Activated CD4-positive, CD25-positive, alpha-beta regulatory T cell treated with anti-CD3 and anti-CD28 coated beads, Interleukin-2, amount 50 U/mL, for 16 hours (primary cell): Measurements from ENCODE around the gene EPHB6.

ENCODE experiments used
- DNase-seq: peaks from one replicate; pipeline ENCODE4 v3.0.0-alpha.2; 2020; ENCODE audit warnings: low read depth, low spot score

Gene EPHB6

DNA sequence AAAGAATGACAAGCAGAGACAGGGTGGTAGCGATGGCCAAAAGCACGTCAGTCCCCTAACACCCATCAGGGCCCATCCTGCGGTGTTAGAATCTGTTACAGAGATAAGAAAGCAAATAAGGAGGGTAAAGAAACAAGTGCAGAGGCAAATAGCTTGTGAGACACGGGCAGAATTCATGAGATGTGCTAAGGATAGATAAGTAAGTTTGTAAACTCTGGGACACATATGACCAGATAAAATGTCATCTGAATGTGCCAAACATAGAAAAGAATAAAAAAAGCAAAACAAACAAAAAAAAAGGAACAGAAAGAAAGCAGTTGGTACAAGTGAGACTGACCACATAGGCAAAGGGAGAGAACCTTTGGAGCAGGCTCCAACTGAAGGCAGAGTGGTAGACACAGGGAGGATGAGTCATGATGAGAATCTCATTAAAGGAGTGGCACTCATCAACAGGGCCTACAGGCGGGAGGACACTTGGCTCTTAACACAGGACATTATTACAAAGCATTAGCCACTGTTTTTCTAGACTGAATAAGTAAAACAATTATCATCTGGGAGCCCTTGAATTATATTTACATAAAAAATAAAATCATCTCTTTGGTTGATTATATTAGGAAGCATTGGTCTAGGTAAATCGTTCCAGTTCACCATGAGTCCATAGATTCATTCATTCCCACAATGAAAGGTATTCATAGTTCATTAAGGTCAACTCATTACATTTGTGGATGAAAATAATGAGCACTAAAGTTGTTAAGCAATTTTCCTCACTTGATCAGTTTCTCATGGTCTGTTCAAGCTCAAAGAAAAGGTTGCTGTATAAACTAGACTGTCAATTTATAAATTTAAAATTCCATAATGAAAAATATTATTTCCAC, 21.5 kb upstream of the EPHB6 start:
- DNase-seq = no peak

DNA sequence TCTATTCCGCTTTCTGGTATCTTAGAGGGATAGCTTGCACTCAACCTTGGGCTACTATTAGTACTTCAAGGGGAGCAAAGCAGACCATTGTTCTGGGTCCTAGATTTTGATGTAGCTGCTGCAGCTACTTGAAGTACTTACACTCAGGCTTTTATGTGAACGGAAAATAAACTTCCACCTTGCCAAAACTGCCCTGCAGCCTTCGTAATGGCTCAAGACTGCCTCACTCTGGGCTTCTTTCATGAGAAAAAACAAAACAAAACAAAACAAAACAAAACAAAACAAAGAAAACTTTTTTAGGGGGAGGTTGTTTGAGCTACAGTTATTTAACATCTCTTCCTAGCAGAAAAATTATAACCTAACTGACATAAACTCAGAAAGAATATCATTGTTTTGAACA, 19.4 kb upstream of the EPHB6 start:
- no peak for DNase-seq

DNA sequence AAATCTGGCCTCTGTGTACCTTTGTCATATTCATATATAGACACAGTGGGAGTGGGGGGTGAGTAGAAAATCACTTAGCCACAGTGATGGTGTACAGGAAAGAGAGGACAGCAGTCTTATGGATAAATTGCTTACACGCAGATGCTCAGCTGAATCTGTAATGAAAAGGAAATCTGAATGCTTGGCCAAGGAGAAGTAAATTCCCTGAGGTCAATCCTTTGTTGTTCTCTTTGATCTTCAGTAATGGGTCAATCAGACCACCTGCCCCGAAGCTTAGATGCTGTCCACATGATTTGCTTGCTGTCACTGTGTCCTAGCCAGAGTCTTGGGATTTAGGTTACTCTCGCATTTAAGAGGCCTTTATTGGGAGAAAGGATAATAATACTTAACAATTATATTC, 18.4 kb upstream of the EPHB6 start:
- DNase-seq = no peak

DNA sequence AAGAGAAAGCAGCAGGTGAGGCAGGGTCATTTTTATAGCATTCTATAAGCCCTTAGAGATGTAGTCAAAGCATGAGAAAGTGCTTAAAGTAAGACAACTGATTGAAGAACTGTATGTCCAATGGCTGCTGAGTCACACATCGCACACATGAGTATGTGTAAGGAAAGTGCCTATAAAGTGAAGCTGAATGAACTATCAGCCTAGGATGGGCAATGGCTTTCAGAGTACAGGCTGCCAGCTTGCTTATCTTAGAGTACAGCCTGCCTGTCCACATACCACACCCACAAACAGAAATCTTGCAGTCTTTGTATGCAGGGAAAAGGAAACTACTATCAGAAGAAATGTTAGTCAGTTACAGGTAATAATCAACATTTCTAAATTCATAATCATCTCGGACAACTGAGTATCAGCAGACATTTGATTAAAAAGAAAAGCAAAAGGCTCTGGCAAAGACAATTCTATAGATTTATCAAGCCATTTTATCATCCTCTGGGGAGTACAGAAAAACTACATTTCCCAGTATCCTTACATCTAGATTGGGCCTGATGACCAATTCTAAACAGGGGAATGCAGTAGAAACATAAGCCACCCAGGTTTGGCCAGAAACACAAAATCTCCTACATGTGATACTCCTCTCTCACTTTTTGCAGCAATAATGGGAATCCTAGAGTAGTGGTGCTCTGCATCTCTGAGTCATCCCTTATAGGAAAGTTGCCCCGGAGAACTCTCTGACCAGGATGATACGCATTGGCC, 16.2 kb upstream of the EPHB6 start:
- no peak for DNase-seq

DNA sequence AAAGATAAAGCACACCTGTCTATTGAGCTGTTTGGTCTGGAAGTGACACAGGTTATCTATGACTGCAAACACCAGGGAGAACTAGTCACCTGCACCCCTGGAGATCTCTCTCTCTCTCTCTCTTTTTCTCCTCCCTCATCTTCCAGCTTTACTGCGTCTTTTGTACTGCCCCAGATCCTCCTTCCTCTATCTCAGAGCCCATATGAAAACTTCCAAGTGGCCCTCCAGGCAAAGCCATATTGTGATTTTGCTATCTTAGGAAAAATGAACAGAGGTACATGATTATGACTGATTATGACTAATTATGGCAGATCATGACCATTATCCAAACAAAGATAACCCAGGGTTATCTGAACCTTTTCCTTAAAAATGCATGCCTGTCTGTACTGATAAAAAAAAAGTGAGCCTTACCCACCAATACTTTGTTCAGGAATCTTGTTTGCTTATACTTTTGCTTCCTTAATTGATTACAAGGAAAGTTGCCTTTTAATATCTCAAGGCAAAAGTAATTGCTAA, 12.6 kb upstream of the EPHB6 start:
- DNase-seq = no peak

DNA sequence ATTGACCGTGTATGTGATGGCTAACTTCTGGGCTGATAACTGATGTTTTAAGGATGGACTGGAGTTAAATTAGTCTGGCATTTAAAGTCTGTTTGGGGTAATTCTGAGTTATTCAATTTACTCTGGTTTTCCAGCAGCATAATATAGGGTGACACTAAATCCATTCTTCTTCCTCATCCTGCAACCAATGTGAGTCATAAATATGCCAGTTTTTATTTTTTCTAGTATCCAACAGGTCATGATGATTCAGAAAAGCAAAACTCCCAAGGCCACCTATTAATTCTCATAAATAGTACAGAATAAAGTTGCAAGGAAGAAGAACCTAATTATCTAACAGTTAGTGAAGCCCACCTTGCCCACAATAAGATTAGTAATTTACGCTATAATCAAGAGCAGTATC, 7.5 kb upstream of the EPHB6 start:
- DNase-seq = no peak

DNA sequence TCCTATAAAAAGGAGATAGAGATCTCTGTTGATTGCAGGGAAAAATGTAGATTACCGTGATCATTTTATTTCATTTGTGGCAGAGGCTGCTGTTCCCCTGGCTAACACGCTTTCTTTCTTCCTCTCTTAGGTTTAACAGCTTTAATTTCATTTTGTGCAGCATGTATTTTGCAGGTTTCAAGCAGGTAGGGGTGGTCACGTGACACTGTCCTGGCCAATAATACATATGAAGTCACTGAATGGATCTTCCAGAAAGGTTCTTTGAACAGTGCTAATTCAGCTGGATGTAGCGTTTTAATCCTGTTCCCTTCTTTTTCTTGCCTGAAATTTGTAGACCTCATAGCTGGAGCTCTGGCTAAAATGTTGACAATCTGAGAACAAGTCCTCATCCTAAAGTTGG, 3.6 kb upstream of the EPHB6 start:
- no peak for DNase-seq

DNA sequence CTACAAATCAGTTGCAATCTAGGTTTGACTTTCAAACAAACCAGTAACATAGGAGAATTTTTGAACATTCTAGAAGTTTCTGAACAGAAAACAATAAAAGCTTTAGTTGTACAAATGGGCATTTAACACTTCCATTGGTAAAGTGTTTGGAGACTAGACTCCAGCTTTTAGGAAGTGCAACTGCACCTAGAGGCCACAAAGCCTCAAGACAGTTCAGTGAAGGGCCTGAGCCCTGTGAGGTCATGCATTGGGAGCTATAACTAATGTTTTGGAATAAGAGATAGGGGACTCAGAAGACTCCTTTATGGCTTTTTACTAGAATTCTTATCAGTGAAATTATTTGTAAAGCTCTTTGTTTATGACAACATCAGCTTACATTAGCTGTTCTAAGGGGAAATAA, 3.0 kb upstream of the EPHB6 start:
- DNase-seq = no peak

DNA sequence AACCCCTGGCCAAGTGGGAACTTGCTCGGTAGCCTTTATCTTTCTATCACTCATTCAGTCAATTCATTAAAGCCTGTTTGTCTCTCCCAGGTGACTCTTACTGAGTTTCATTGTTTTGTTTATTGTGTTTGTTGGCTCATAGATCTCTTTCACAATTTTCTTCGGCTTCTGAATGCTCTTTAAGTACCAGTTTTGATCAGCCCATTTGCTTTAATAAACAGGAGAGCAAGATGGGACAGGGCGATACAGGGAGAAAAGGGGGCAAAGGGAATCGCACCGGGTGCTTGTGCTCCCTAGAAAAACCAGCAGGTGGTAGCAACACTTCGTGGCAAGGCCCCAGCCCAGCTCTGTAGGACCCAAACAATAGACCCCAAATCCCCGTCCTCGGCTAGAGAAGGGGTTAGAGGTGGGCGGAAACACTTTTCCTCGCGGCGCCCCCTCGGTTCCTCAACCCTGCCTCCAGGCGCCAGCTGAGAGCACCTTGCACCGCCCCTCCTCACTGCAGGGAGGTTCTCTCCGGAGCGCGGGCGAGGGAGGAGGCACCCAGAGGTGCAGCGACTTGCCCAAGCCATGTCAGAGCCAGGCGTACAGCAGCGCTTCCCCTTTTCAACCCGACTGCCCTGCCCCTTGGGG, 1.0 kb upstream of the EPHB6 start:
- peak; percentile 36 for DNase-seq

DNA sequence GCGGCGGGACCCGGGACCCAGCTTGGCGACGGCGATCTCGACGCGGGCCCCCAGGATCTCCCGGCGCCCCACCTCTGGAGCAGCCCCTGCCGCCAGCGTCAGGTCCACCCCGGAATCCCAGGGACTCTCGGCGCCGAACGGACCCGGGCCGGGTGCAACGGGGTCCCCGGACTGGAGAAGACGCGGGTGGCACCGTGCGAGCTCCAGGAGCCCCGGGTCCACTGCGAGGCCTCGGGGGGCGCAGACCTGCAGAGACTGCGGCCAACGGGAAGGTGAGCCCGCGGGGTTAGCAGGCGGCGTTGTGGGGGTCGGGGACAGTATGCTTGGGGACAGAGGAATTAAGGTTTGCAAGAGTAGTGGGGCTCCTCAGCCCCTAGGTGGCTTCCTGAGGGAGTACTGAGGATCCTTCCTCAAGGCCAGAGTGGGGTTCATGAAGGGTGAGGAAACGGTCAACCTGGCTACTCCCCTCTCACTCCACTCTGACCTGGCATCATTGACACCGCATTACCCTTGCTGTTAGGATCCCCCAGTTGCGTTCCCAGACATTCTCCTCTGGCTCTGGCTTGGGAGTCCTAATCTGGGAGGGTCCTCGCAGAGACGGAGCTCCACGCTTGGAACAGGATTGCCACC, 353 bp downstream of the EPHB6 start:
- DNase-seq = no peak

DNA sequence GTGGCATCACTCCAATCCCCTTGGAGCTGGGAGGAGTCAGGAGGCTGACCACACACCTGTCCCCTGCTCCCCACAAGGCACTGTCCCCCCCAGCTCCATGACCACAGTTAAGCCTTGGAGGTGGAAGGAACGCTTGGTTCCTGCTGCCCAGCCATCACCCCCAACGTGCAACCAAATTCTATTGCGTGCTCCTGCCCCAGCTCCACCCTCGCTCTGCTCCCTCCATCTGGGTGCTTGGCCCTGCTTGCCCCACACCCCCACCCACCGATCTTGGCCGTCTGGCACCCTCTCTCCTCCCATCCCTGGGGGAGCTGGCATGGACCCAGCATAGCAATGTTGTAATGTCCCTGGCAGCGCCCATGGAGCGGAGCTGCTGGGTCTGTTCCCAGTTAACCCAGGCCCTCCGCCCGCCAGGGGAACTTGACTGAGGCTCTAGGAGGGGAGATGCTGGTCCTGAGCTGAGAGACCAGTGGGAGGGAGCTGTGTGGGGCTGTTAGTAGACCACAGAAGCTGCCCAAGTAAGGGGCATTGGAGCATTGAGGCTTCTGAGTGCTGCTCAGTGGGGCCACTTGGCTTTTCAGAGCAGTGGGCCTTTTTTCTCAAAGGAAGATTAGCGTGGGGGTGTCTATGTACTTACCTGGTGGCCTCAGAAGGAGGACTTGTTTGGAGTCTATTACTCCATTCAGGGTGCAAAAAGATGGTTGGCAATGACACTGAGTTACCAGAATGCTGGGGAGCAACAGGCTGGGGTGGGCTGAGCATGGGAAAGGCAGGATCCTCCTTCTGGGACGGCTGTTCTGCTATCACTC, 1.1 kb downstream of the EPHB6 start:
- no peak for DNase-seq

DNA sequence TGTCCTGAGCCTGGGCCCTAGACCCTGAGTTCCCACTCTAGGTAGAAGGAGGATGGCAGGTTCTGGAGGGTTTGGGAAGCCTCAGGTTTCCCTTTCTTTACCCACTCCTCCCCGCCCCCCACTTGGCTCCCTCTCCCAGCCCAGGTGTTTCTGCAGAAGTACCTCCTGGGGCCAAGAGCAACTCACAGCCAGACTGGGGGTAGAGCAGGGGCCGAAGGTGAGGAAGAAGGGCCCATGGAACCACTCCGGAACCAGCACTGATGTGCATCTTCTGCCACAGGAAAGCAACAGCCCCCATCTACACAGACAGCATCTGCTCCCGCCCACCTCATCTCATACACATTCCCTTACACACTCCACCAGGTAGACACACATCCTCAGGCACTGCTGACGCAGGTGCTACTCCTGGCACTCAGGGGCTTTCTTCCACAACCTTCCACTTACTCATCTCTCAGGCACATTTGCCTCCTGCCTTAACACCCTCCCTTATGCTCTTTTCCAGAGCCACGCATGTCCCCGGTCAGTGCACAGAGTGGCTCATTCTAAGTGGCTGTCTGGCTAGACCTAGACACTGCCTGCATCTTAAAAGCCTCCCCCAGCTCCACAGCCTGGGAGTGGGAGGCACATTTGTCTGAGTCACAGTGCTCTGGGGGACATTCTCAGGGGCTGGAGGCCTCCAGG, 1.8 kb downstream of the EPHB6 start:
- DNase-seq = no peak

DNA sequence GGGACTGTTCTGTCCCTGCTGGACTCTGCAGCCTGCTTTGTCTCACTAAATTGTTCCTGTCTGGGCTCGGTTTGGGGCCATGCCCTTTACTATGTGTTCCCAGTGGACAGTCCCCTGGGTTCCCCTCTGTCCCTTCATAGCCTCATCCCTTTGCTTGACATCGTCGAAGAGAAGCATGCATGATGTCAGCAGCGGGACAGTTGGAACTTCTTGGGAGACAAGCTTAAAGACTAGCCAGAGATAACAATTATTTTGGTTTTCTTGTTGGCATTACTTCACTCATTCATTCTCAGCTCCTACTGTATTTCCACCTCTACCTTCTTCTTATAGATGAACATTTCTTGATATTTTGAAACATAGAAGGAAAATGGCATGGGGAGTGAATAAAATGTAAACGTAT, 2.7 kb downstream of the EPHB6 start:
- DNase-seq = no peak

DNA sequence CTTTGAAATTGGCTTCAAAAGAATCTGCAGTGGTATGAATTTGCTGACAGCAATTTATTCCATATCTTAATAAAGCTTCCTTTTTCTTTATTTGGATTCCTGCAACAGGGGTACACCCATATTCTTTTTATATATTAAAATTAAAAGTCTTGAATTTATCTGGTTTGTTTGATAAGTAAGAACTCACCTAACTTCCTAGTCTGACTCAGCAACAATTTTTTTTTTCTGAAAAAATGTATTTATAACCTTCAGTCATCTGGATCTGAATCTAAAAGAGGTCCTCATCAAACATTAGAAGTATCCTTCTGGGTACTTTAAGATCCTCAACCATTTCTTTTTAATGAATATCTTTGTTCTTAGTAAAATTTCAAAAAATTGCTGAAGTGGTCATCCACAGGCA, 4.5 kb downstream of the EPHB6 start:
- no peak for DNase-seq

DNA sequence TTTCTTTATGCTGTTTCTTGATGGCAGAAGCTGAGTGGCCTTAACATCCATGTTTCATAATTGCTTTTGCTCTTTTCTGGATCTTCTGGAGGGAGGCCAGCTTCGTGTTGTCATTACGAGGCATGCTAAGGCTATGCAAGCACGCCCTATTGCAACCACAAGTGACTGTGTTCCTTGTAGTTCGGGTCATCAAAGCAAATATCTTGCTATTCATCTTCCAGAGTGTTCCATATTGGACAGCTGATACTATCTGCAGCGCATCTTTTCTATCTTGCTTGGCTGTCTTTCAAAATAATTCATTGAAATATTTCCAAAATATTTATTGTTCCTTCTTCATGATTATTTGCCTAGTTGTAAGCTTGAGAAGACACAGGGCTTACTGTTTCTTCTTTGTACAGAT, 5.0 kb downstream of the EPHB6 start:
- DNase-seq = no peak

DNA sequence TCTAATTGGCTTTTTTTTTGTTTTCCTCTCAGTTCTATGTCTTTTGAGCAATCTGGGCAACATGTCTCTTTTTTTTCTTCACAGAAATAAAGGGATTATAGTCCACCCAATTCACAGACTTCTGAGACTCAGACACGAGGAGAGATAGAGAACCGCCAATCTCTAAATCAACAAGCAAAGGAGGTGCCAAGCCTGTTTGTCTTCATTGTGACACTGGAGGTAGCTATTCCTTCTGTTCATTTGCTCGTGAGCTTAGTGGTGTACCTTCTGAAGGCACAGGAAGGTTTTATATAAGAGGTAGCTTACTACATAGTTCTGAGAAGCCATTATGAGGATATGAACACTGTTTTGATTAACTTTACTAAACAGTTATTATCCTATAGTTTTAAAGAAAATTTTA, 6.1 kb downstream of the EPHB6 start:
- DNase-seq = no peak

DNA sequence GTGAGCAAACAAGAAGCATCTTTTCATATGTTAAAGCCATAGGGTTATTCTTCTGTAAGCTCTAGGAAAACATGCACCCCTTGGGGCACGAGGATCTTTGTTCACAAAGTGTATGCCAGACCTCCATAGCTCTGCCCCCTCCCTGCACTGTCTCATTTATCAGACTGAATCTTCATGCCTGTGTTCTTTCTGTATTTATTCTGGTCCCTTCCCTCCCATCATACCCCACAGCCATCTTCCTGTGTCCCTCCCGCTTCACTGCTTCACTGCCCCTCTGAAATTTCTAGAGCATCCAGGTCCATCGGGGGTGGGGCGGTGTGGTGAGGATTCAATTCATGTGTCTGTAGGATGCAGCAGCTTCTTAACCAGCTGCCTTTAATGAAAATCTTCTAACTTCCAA, 7.5 kb downstream of the EPHB6 start:
- DNase-seq = no peak

DNA sequence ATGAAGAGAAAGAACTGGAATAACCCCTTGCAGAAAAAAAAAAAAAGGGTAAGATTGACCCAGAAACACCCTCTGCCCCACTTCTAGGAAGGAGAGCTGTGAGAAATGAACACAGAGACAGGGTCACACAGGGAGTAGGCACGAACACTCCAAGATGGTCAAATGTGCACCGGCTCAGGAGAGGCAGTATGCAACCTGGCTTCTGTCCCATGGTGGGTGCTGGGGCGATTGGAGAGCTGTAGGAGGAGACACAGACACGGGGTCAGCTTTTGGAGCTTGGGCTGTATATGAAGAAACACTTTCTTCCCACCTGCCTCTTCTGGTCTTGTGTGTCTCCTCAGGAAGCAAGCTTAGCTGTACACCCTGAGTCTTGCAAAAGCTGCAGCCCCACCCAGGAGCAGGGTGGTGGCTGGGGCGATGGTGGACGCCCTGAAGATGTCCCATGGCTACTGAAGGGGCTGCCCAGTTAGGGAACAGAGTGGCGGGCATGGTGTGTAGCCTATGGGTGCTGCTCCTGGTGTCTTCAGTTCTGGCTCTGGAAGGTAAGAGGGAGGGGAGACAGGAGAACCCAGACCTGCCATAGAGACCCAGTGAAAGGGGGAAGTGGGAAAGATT, 8.0 kb downstream of the EPHB6 start:
- no peak for DNase-seq

DNA sequence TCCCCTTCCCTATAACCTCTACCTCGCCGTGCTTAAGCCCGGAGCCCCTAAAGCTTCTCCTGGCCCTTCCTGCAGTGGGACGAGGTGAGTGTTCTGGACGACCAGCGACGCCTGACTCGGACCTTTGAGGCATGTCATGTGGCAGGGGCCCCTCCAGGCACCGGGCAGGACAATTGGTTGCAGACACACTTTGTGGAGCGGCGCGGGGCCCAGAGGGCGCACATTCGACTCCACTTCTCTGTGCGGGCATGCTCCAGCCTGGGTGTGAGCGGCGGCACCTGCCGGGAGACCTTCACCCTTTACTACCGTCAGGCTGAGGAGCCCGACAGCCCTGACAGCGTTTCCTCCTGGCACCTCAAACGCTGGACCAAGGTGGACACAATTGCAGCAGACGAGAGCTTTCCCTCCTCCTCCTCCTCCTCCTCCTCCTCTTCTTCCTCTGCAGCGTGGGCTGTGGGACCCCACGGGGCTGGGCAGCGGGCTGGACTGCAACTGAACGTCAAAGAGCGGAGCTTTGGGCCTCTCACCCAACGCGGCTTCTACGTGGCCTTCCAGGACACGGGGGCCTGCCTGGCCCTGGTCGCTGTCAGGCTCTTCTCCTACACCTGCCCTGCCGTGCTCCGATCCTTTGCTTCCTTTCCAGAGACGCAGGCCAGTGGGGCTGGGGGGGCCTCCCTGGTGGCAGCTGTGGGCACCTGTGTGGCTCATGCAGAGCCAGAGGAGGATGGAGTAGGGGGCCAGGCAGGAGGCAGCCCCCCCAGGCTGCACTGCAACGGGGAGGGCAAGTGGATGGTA, 9.2 kb downstream of the EPHB6 start:
- no peak for DNase-seq
